Measurements from ENCODE around the gene PSMD1.

PSMD1 gene

GRCh38 chr2:231047274-231047922 lies 9.3 kb upstream of the PSMD1 start:
- Histone ChIP-seq H3K4me1 (peaks cover 2% of the 10 kb centered on the region), H3K9me3 (ENCODE audit: control insufficient read depth, low read length) (no peaks in the 10 kb centered on the region), H2AFZ (no peak overlapping the region), H3K36me3 (ENCODE audit: control insufficient read depth, insufficient read depth, low read length) (no peaks in the 10 kb centered on the region), H3K9ac (no peak overlapping the region), H3K79me2 (no peaks in the 10 kb centered on the region), H3K4me2 (ENCODE audit: low read length) (no peak overlapping the region), H3K4me3 (ENCODE audit: low read depth, low read length) (no peak overlapping the region), H3K27ac (no peak overlapping the region), H3K27me3 (ENCODE audit: control insufficient read depth, insufficient read depth, low read length) (no peaks in the 10 kb centered on the region)
- TF ChIP-seq, protein P1, sequence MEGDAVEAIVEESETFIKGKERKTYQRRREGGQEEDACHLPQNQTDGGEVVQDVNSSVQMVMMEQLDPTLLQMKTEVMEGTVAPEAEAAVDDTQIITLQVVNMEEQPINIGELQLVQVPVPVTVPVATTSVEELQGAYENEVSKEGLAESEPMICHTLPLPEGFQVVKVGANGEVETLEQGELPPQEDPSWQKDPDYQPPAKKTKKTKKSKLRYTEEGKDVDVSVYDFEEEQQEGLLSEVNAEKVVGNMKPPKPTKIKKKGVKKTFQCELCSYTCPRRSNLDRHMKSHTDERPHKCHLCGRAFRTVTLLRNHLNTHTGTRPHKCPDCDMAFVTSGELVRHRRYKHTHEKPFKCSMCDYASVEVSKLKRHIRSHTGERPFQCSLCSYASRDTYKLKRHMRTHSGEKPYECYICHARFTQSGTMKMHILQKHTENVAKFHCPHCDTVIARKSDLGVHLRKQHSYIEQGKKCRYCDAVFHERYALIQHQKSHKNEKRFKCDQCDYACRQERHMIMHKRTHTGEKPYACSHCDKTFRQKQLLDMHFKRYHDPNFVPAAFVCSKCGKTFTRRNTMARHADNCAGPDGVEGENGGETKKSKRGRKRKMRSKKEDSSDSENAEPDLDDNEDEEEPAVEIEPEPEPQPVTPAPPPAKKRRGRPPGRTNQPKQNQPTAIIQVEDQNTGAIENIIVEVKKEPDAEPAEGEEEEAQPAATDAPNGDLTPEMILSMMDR (IDR thresholded peaks at IDR 0.05) = no peak

GRCh38 chr2:231047923-231048915 lies 8.4 kb upstream of the PSMD1 start:
- H3K36me3 ChIP-seq (ENCODE audit: control insufficient read depth, insufficient read depth, low read length) = no peaks in the 10 kb centered on the region
- no peak overlapping the region for H3K4me3 ChIP-seq (ENCODE audit: low read depth, low read length)
- H3K9me3 ChIP-seq (ENCODE audit: control insufficient read depth, low read length) = no peaks in the 10 kb centered on the region
- no peak overlapping the region for H2AFZ ChIP-seq
- H3K27ac ChIP-seq = no peak overlapping the region
- no peaks in the 10 kb centered on the region for H3K27me3 ChIP-seq (ENCODE audit: control insufficient read depth, insufficient read depth, low read length)
- peaks cover 4% of the 10 kb centered on the region for H3K4me1 ChIP-seq
- H3K4me2 ChIP-seq (ENCODE audit: low read length) = no peak overlapping the region
- H3K9ac ChIP-seq = no peak overlapping the region
- H3K79me2 ChIP-seq = no peaks in the 10 kb centered on the region
- TF ChIP-seq, protein P1 (IDR thresholded peaks at IDR 0.05) = no peak

DNA sequence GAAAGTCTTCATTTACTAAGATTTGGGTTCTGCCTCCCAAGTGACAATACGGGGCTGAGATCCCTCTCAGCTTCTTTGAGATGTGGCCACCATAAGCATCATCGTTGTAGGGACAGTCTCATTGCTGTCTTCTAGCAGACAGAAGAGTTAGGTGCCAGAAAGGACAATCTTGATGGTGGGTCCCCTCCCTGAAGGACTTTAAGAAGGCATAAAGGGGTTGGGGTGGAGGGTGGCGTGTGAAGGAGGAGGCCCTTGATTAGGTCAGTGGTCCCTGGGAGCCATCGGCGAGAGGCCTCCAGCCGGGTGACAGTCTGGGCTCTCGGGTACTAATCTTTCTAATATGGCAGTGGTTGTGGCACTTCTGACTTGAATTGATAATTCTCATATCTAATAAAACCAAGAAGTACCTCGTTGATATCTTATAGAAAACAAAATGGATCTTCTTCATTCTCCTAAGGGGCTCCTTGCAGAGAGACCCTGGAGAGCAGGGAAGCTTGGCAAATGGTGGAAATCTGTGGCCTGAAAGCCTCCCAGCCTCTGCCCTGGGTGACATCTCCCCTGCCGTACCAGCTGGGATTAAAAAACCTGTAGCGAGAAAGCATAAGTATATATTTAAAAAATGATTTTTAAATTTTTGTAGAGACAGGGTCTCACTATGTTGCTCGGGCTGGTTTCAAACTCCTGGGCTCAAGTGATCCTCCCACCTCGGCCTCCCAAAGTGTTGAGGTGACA lies 7.2 kb upstream of the PSMD1 start:
- H2AFZ ChIP-seq = no peak overlapping the region
- H3K4me1 ChIP-seq = peaks cover 4% of the 10 kb centered on the region
- no peaks in the 10 kb centered on the region for H3K9me3 ChIP-seq (ENCODE audit: control insufficient read depth, low read length)
- TF ChIP-seq, protein P1 (IDR thresholded peaks at IDR 0.05) = no peak
- H3K36me3 ChIP-seq (ENCODE audit: control insufficient read depth, insufficient read depth, low read length) = no peaks in the 10 kb centered on the region
- H3K79me2 ChIP-seq = no peaks in the 10 kb centered on the region
- no peak overlapping the region for H3K4me3 ChIP-seq (ENCODE audit: low read depth, low read length)
- H3K27ac ChIP-seq = no peak overlapping the region
- H3K9ac ChIP-seq = no peak overlapping the region
- no peaks in the 10 kb centered on the region for H3K27me3 ChIP-seq (ENCODE audit: control insufficient read depth, insufficient read depth, low read length)
- no peak overlapping the region for H3K4me2 ChIP-seq (ENCODE audit: low read length)

DNA sequence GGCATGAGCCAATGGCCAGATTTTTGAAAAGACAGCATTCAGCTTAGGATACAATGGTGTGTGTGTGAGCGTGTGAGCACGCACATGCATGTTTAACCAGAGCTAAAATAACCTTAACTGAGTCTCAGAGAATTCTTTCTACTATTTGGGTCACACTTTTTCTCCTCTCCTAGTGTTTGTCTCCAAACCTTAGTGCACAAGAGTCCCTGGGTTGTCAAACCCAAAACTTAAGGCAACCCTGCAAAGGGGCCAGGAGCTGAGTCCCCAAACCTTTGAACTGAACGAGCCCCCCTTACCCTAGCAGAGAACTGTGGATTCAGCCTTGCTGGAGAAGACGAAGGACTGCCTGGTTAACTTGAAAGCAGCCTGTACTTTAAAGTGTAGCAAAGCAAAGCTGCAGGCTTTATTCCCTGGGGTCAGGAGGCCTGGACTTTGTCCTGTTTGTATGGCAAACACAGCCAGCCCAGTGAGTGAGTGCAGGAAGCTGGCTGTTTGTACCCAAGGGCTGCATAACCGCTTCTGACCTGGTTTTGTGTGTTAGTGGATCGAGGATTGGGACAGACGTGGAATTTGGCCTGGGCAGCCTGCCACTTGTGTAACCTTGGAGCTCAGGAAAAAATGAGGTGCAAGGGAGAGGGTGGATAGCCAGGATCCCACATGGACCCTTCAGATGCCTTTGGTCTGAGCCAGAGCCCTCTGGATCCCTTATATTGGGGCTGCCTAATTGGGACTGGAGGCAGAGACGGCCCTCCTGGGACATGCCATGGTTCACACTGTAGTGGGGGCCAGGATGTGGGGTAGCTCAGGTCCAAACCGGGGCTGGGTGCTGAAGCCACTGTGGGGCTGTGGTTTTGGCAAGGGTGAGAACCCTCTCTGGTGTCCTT lies 6.4 kb upstream of the PSMD1 start:
- H3K9me3 ChIP-seq (ENCODE audit: control insufficient read depth, low read length) = no peaks in the 10 kb centered on the region
- H3K4me2 ChIP-seq (ENCODE audit: low read length) = no peak overlapping the region
- TF ChIP-seq, protein P1 (IDR thresholded peaks at IDR 0.05) = no peak
- H3K27me3 ChIP-seq (ENCODE audit: control insufficient read depth, insufficient read depth, low read length) = no peaks in the 10 kb centered on the region
- H3K4me1 ChIP-seq = peaks cover 4% of the 10 kb centered on the region
- no peak overlapping the region for H3K4me3 ChIP-seq (ENCODE audit: low read depth, low read length)
- H3K36me3 ChIP-seq (ENCODE audit: control insufficient read depth, insufficient read depth, low read length) = no peaks in the 10 kb centered on the region
- no peak overlapping the region for H2AFZ ChIP-seq
- no peak overlapping the region for H3K27ac ChIP-seq
- H3K79me2 ChIP-seq = no peaks in the 10 kb centered on the region
- H3K9ac ChIP-seq = no peak overlapping the region

Data from parathyroid adenoma (tissue), 2 donors.